ENCODE results near the gene SMG7.

SMG7 gene

DNA sequence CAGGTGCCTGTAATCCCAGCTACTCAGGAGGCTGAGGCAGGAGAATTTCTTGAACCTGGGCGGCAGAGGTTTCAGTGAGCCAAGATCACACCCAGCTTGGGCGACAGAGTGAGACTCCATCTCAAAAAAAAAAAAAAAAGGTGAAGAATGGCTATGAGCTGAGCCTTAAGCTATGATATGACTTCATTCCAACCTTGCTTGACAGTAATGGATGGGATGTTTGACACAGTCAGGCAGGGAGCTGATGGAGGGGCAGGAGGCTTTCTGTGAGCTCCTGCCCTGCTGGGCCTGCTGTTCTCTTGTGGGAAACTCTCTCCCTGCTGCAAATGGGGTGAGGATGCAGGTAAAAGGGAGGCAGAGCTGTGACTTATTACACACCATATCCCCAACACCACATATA lies 90.4 kb downstream of the SMG7 start:
- no peak overlapping the region for H2AK5ac ChIP-seq (ENCODE audit: low read length)
- H3K4ac ChIP-seq (ENCODE audit: low read depth, low read length): no peak overlapping the region
- no peak overlapping the region for H2BK120ac ChIP-seq (ENCODE audit: low read depth, low read length)
- no peak overlapping the region for H3K23ac ChIP-seq (ENCODE audit: low read length)
- no peak overlapping the region for H2BK5ac ChIP-seq (ENCODE audit: low read length)
- H3K4me3 ChIP-seq (ENCODE audit: low read length): no peak overlapping the region
- H3K56ac ChIP-seq (ENCODE audit: low read length): no peak overlapping the region
- H3K36me3 ChIP-seq (ENCODE audit: control insufficient read depth, insufficient read depth, low read length): no peaks in the 10 kb centered on the region
- H3K79me1 ChIP-seq (ENCODE audit: low read length): no peaks in the 10 kb centered on the region
- no peak overlapping the region for H3K18ac ChIP-seq (ENCODE audit: low read length)
- no peak overlapping the region for H4K8ac ChIP-seq (ENCODE audit: low read depth, low read length)
- H3K4me2 ChIP-seq (ENCODE audit: low read length): no peak overlapping the region
- no peak overlapping the region for H4K5ac ChIP-seq (ENCODE audit: low read length)
- H3K79me2 ChIP-seq (ENCODE audit: control insufficient read depth, insufficient read depth, low read length): no peaks in the 10 kb centered on the region
- no peaks in the 10 kb centered on the region for H3K4me1 ChIP-seq (ENCODE audit: control insufficient read depth, low read depth, low read length)
- H2BK15ac ChIP-seq (replicated peaks; ENCODE audit: low read depth): no peak overlapping the region
- WGBS (ENCODE audit: extremely low coverage, insufficient coverage, low lambda C conversion rate): no CpG with 5 or more reads among the region's 2 CpGs
- DNase-seq: no peak
- no peak overlapping the region for H3K27ac ChIP-seq (ENCODE audit: low read depth, low read length)
- no peaks in the 10 kb centered on the region for H3K27me3 ChIP-seq (ENCODE audit: insufficient read depth, low read length, poor library complexity)
- no peak overlapping the region for H3K9ac ChIP-seq (ENCODE audit: low read length)

GRCh38 chr1:183565261-183565660 lies 93.0 kb downstream of the SMG7 start:
- H2BK5ac ChIP-seq (ENCODE audit: low read length): no peak overlapping the region
- H2BK120ac ChIP-seq (ENCODE audit: low read depth, low read length): no peak overlapping the region
- no peak overlapping the region for H3K23ac ChIP-seq (ENCODE audit: low read length)
- H3K4me3 ChIP-seq (ENCODE audit: low read length): no peak overlapping the region
- H3K36me3 ChIP-seq (ENCODE audit: control insufficient read depth, insufficient read depth, low read length): no peaks in the 10 kb centered on the region
- no peak overlapping the region for H3K4ac ChIP-seq (ENCODE audit: low read depth, low read length)
- no peak overlapping the region for H3K18ac ChIP-seq (ENCODE audit: low read length)
- no peaks in the 10 kb centered on the region for H3K79me1 ChIP-seq (ENCODE audit: low read length)
- no peak overlapping the region for H3K9ac ChIP-seq (ENCODE audit: low read length)
- H3K4me1 ChIP-seq (ENCODE audit: control insufficient read depth, low read depth, low read length): no peaks in the 10 kb centered on the region
- H4K5ac ChIP-seq (ENCODE audit: low read length): no peak overlapping the region
- H2BK15ac ChIP-seq (replicated peaks; ENCODE audit: low read depth): no peak overlapping the region
- WGBS (ENCODE audit: extremely low coverage, insufficient coverage, low lambda C conversion rate): no CpG with 5 or more reads among the region's 4 CpGs
- DNase-seq: no peak
- H3K79me2 ChIP-seq (ENCODE audit: control insufficient read depth, insufficient read depth, low read length): no peaks in the 10 kb centered on the region
- H3K4me2 ChIP-seq (ENCODE audit: low read length): no peak overlapping the region
- H3K27me3 ChIP-seq (ENCODE audit: insufficient read depth, low read length, poor library complexity): no peaks in the 10 kb centered on the region
- no peak overlapping the region for H2AK5ac ChIP-seq (ENCODE audit: low read length)
- H4K8ac ChIP-seq (ENCODE audit: low read depth, low read length): no peak overlapping the region
- no peak overlapping the region for H3K56ac ChIP-seq (ENCODE audit: low read length)
- no peak overlapping the region for H3K27ac ChIP-seq (ENCODE audit: low read depth, low read length)

- DNase-seq: no peak
- H4K8ac ChIP-seq (ENCODE audit: low read depth, low read length): no peak overlapping the region
- H3K79me2 ChIP-seq (ENCODE audit: control insufficient read depth, insufficient read depth, low read length): no peaks in the 10 kb centered on the region
- H3K4me1 ChIP-seq (ENCODE audit: control insufficient read depth, low read depth, low read length): no peaks in the 10 kb centered on the region
- H2AK5ac ChIP-seq (ENCODE audit: low read length): no peak overlapping the region
- no peak overlapping the region for H3K23ac ChIP-seq (ENCODE audit: low read length)
- H3K56ac ChIP-seq (ENCODE audit: low read length): no peak overlapping the region
- H2BK5ac ChIP-seq (ENCODE audit: low read length): no peak overlapping the region
- H3K4me3 ChIP-seq (ENCODE audit: low read length): no peak overlapping the region
- no peak overlapping the region for H2BK15ac ChIP-seq (replicated peaks; ENCODE audit: low read depth)
- no peak overlapping the region for H3K18ac ChIP-seq (ENCODE audit: low read length)
- H3K36me3 ChIP-seq (ENCODE audit: control insufficient read depth, insufficient read depth, low read length): no peaks in the 10 kb centered on the region
- H3K9ac ChIP-seq (ENCODE audit: low read length): no peak overlapping the region
- H4K5ac ChIP-seq (ENCODE audit: low read length): no peak overlapping the region
- no peak overlapping the region for H2BK120ac ChIP-seq (ENCODE audit: low read depth, low read length)
- H3K4ac ChIP-seq (ENCODE audit: low read depth, low read length): no peak overlapping the region
- H3K4me2 ChIP-seq (ENCODE audit: low read length): no peak overlapping the region
- H3K27ac ChIP-seq (ENCODE audit: low read depth, low read length): no peak overlapping the region
- no peaks in the 10 kb centered on the region for H3K27me3 ChIP-seq (ENCODE audit: insufficient read depth, low read length, poor library complexity)
- no peaks in the 10 kb centered on the region for H3K79me1 ChIP-seq (ENCODE audit: low read length)
- no CpG with 5 or more reads among the region's 2 CpGs for WGBS (ENCODE audit: extremely low coverage, insufficient coverage, low lambda C conversion rate)
Observed at GRCh38 chr1:183566026-183566425, 93.7 kb downstream of the SMG7 start.

DNA sequence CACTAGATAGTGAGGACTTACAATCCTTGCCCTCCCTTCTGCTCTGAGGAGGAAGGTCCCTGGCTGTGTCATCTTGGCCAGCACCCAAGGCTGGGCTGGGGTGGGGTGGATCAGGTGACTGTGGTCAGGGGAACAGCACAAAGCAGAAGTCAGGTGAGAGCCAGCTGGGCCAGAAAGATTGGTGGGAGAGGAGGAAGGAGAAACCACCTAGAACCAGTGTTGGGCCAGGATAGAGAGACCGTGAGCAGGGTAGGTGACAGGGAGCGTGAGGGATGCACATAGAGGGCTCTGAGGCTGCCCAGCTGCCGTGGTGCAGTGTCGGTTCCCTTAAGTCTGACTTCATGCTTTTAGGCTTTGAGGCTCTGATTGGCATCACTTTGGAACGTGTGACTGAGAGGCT lies 95.3 kb downstream of the SMG7 start:
- no peaks in the 10 kb centered on the region for H3K79me1 ChIP-seq (ENCODE audit: low read length)
- no peak overlapping the region for H3K4me2 ChIP-seq (ENCODE audit: low read length)
- H3K36me3 ChIP-seq (ENCODE audit: control insufficient read depth, insufficient read depth, low read length): no peaks in the 10 kb centered on the region
- H2AK5ac ChIP-seq (ENCODE audit: low read length): no peak overlapping the region
- no peak overlapping the region for H3K4me3 ChIP-seq (ENCODE audit: low read length)
- no peaks in the 10 kb centered on the region for H3K79me2 ChIP-seq (ENCODE audit: control insufficient read depth, insufficient read depth, low read length)
- no CpG with 5 or more reads among the region's 5 CpGs for WGBS (ENCODE audit: extremely low coverage, insufficient coverage, low lambda C conversion rate)
- H3K4ac ChIP-seq (ENCODE audit: low read depth, low read length): no peak overlapping the region
- H3K56ac ChIP-seq (ENCODE audit: low read length): no peak overlapping the region
- H3K4me1 ChIP-seq (ENCODE audit: control insufficient read depth, low read depth, low read length): no peaks in the 10 kb centered on the region
- no peaks in the 10 kb centered on the region for H3K27me3 ChIP-seq (ENCODE audit: insufficient read depth, low read length, poor library complexity)
- H4K5ac ChIP-seq (ENCODE audit: low read length): no peak overlapping the region
- H3K23ac ChIP-seq (ENCODE audit: low read length): no peak overlapping the region
- DNase-seq: no peak
- H4K8ac ChIP-seq (ENCODE audit: low read depth, low read length): no peak overlapping the region
- H3K9ac ChIP-seq (ENCODE audit: low read length): no peak overlapping the region
- no peak overlapping the region for H2BK5ac ChIP-seq (ENCODE audit: low read length)
- no peak overlapping the region for H3K27ac ChIP-seq (ENCODE audit: low read depth, low read length)
- H3K18ac ChIP-seq (ENCODE audit: low read length): no peak overlapping the region
- no peak overlapping the region for H2BK15ac ChIP-seq (replicated peaks; ENCODE audit: low read depth)
- no peak overlapping the region for H2BK120ac ChIP-seq (ENCODE audit: low read depth, low read length)

DNA sequence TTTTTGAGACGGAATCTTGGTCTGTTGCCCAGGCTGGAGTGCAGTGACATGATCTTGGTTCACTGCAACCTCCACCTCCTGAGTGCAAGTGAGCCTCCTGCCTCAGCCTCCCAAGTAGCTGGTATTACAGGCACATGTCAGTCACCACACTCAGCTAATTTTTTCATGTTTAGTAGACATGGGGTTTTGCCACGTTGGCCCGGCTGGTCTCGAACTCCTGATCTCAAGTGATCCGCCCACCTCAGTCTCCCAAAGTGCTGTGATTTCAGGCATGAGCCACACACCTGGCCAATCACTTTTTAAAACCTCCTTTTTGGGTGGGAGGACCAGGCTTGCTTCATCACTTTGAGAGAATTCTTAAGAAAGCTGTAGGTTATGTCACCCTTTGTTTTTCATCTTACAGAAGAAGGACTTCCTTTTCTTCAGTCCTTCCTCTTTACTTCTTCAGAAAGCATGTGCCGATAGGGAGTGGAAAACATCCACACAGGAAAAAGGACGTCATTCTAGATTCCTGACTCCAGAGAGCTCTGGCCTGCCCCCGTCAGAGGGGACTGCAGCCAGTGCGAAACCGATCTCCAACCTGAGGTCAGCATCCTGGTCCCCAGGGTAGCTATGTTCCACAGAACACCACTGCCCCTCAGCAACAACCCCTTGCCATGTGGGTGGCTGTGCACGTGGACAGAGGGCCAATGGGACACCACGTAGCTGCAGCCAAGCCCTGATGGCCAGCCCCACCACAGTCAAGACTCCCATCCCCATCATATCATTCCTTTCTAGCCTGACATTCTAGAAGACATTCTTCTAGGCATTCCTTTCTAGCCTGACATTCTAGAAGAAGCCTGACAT lies 96.1 kb downstream of the SMG7 start:
- Histone ChIP-seq H3K9ac (ENCODE audit: low read length) (no peak overlapping the region), H3K27me3 (ENCODE audit: insufficient read depth, low read length, poor library complexity) (no peaks in the 10 kb centered on the region), H3K79me2 (ENCODE audit: control insufficient read depth, insufficient read depth, low read length) (no peaks in the 10 kb centered on the region), H3K79me1 (ENCODE audit: low read length) (no peaks in the 10 kb centered on the region), H2BK15ac (replicated peaks; ENCODE audit: low read depth) (no peak overlapping the region), H2AK5ac (ENCODE audit: low read length) (no peak overlapping the region), H3K56ac (ENCODE audit: low read length) (no peak overlapping the region), H3K4ac (ENCODE audit: low read depth, low read length) (no peak overlapping the region), H3K4me1 (ENCODE audit: control insufficient read depth, low read depth, low read length) (no peaks in the 10 kb centered on the region), H3K23ac (ENCODE audit: low read length) (no peak overlapping the region), H4K5ac (ENCODE audit: low read length) (no peak overlapping the region), H2BK120ac (ENCODE audit: low read depth, low read length) (no peak overlapping the region), H2BK5ac (ENCODE audit: low read length) (no peak overlapping the region), H3K36me3 (ENCODE audit: control insufficient read depth, insufficient read depth, low read length) (no peaks in the 10 kb centered on the region), H3K27ac (ENCODE audit: low read depth, low read length) (no peak overlapping the region), H3K18ac (ENCODE audit: low read length) (no peak overlapping the region), H4K8ac (ENCODE audit: low read depth, low read length) (no peak overlapping the region), H3K4me3 (ENCODE audit: low read length) (no peak overlapping the region), H3K4me2 (ENCODE audit: low read length) (no peak overlapping the region)
- peak; percentile 77 for DNase-seq
- WGBS (ENCODE audit: extremely low coverage, insufficient coverage, low lambda C conversion rate): no CpG with 5 or more reads among the region's 12 CpGs

GRCh38 chr1:183569141-183569540 lies 96.8 kb downstream of the SMG7 start:
- H3K4me2 ChIP-seq (ENCODE audit: low read length): no peak overlapping the region
- no peaks in the 10 kb centered on the region for H3K36me3 ChIP-seq (ENCODE audit: control insufficient read depth, insufficient read depth, low read length)
- no peak overlapping the region for H2BK15ac ChIP-seq (replicated peaks; ENCODE audit: low read depth)
- no peak overlapping the region for H3K4me3 ChIP-seq (ENCODE audit: low read length)
- no peaks in the 10 kb centered on the region for H3K4me1 ChIP-seq (ENCODE audit: control insufficient read depth, low read depth, low read length)
- H3K27me3 ChIP-seq (ENCODE audit: insufficient read depth, low read length, poor library complexity): no peaks in the 10 kb centered on the region
- H3K27ac ChIP-seq (ENCODE audit: low read depth, low read length): no peak overlapping the region
- peak; percentile 74 for DNase-seq
- H3K18ac ChIP-seq (ENCODE audit: low read length): no peak overlapping the region
- WGBS (ENCODE audit: extremely low coverage, insufficient coverage, low lambda C conversion rate): no CpG with 5 or more reads among the region's 4 CpGs
- no peak overlapping the region for H2AK5ac ChIP-seq (ENCODE audit: low read length)
- no peak overlapping the region for H3K9ac ChIP-seq (ENCODE audit: low read length)
- H4K8ac ChIP-seq (ENCODE audit: low read depth, low read length): no peak overlapping the region
- H2BK120ac ChIP-seq (ENCODE audit: low read depth, low read length): no peak overlapping the region
- no peak overlapping the region for H2BK5ac ChIP-seq (ENCODE audit: low read length)
- no peak overlapping the region for H3K56ac ChIP-seq (ENCODE audit: low read length)
- no peaks in the 10 kb centered on the region for H3K79me1 ChIP-seq (ENCODE audit: low read length)
- no peaks in the 10 kb centered on the region for H3K79me2 ChIP-seq (ENCODE audit: control insufficient read depth, insufficient read depth, low read length)
- no peak overlapping the region for H3K4ac ChIP-seq (ENCODE audit: low read depth, low read length)
- H3K23ac ChIP-seq (ENCODE audit: low read length): no peak overlapping the region
- no peak overlapping the region for H4K5ac ChIP-seq (ENCODE audit: low read length)

All from mesendoderm (in vitro differentiated cells).